Stimulated activated CD8-positive, alpha-beta memory T cell treated with anti-CD3 and anti-CD28 coated beads, Interleukin-7, amount 100 ng/mL, for 4 hours (primary cell): ENCODE measurements around the gene VAMP7.
"Not testable (repeated sequence)": the region's sequence is repeated elsewhere in the genome, so short reads cannot be mapped to it uniquely, and the experiment has no call there.

Experiments
- DNase-seq, 2 donors: peaks; one replicate each; pipeline ENCODE4 v3.0.0-alpha.2; 2020; ENCODE audit warnings: low read depth in 2 of 2

VAMP7 gene, protein sequence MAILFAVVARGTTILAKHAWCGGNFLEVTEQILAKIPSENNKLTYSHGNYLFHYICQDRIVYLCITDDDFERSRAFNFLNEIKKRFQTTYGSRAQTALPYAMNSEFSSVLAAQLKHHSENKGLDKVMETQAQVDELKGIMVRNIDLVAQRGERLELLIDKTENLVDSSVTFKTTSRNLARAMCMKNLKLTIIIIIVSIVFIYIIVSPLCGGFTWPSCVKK

DNA sequence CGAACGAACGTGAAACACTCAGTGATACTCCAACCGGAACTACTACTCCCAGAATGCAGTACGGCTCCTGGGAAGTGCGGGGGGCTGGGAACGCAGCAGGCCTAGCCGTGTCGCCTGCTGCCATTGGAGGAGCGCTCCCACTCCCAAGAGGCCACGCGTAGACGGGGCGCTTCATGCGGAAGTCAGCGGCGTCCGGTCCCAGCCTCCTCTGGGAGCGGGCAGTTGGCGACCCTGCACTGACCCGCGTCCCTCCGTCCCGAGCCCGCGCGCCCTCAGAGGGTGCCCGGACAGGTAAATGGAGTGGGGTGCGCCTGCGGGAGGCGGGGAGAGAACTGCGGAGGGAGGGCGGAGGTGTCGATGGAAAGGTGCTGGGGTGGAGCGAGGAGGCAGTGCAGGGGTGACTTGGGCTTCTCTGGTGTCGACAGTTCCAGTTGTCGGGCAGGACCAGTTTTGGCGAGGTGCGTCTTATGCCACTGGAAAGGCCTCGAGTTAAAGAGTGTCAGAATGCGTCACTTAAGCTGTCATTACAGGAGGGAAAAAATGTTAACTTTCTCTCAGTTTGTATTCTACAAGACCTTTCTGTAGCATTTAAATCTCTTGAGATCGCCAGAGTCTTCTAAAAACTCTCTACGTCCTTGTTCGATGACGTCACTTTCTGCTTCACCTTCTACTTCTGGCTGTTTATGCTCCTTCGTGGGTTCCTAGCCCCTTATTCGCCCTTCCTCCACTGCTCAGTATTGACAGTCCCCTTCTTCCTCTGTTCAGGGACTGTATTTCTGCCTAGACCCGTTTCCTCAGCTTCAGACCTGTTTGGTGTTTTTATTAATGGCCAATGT, at the start of gene VAMP7:
VAMP7 (plus strand) TSS at position 188 of the 836 bp plus-strand sequence. CDS start 8,122 bp downstream, outside the sequence.
- DNase-seq: peak; percentile 72 to 73

DNA sequence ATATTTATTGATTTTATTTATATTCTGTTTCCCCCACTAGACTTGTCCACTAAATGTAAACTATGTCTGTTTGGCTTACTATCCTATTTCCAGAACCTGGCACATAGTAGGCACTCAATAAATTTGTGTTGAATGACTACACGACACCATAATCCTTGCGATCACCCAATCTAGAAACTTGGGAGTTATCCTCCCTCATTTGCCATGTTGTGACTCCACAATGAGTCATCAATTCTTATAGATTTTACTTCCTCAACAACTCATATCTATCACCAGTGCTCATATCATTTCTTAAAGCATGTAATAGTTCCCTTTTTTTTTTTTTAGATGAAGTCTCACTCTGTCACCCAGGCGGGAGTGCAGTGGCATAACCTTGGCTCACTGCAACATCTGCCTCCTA, 39.9 kb upstream of the VAMP7 start:
- no peak for DNase-seq

DNA sequence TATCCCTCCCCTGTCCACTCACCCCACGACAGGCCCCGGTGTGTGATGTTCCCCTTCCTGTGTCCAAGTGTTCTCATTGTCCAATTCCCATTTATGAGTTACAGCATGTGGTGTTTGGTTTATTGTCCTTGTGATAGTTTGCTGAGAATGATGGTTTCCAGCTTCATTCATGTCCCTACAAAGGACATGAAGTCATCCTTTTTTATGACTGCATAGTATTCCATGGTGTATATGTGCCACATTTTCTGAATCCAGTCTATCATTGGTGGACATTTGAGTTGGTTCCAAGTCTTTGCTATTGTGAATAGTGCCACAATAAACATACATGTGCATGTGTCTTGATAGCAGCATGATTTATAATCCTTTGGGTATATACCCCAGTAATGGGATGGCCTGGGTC, 29.4 kb upstream of the VAMP7 start:
- not testable (repeated sequence) for DNase-seq

DNA sequence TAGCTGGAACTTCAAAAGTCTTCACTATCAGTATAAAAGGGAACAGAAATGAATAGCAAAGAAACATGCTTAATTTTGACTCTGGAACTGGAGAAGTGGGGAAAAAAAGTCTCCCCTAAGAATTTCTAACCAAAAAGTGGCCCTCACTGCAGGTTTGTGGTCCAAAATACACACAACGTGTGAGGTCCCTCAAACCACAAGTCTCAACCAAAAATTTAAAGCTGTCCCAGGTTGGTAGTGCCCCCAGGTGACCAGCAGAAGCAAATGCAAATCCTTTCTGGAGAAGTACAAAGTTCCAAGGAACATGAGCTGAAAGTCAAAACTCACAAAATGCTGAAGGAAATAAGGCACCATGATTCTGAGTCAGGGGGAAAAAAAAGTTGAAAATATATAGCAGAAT, 23.6 kb upstream of the VAMP7 start:
- DNase-seq: no peak

DNA sequence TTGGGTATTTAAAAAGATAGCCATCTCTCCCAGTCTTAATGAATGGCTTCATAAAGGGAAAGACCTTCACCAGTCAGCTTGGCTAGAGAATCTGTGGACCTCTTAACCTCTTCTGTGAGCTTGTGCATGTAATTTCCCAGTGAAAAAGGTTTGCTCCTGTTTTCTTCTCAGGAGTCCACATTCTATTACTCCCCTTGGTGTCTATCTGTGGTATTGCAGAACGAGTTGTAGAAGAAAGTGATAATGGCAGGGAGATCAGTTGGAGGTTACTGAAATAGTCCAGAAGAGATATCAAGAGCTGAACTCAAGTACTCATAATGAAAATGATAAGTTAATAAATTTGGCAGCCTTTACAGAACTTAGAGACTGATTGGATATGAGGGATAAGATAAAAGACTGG, 16.5 kb upstream of the VAMP7 start:
- no peak for DNase-seq

DNA sequence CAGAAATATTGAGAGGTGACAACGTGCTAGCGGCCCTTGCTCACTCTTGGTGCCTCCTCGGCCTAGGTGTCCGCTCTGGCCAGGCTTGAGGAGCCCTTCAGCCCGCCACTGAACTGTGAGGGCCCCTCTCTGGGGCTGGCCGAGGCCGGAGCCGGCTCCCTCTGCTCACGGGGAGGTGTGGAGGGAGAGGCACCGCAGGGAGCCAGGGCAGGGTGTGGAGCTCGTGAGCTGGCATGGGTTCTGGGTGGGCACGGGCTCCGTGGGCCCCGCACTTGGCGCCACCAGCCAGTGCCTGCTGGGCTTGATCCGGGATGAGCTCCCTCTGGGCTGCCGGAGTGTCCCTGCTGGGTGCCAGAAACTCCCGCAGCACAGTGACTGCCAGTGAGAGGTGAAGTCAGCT, 16.0 kb upstream of the VAMP7 start:
- no peak for DNase-seq

DNA sequence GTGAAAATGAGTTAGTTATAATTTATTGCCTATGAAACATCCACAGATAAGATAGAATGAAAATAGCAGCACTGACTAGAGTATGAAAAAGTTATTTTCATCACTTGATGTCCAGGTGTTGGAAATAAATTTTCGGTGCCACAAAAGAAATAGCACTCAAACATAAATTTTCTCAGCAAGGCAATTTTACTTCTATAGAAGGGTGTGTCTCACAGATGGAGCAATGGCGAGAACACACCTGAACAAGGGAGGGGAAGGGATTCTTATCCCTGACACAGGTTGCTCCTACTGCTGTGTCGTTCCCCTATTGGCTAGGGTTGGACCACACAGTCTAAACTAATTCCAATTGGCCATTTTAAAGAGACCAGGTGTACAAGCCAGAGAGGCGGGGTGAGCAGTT, 13.3 kb upstream of the VAMP7 start:
- no peak for DNase-seq

DNA sequence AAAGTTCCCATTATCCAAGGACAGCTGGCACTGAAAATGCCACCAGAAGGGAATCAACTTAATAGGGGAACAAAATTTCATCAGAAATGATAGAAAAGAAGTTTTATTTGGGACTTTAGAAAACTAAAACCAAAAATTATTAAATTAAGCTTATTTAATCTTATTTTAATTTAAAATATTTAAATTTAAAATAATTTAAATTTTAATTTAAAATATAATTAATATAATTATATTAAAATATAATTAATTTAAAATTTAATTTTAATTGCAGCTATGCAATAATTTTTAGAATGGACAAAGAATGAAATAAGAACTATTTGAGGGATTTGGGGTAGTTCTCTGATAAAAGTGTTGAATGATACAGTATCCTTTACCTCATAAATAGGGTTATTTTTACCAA, 10.2 kb upstream of the VAMP7 start:
- DNase-seq: no peak

DNA sequence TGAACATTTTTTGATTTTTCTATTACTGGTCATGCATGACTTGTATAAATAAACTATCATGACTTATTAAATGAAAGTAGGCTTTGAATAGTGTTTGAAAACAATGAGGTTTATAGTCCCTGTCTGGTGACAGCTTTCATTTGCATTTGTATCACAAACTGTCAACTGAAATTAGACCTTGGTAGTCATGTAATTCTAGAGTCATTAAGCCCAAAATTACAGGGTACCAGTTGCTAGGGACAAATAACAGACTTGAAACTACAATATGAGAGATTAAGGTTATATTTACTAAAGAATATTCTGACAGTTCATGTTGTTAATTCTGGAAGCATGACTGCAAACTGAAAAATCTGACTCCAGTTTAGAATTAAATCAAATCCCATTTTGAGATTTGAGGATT, 9.2 kb upstream of the VAMP7 start:
- no peak for DNase-seq

DNA sequence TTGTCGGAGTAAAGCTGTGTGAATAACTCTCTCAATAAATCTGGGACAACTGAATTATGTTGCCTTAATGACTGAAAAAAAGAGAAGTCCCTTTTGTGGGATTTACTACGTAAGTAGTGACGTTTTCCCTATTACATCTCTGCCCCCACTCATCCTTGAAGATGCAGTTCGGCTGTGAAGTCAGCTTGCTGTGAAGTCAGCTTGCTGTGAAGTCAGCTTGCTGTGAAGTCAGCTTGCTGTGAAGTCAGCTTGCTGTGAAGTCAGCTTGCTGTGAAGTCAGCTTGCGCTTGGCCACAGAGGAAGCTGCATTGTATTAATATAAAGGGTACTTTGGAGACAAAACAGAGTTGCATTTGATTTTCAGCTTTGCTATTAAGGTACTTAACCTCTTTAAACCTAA, 8.0 kb upstream of the VAMP7 start:
- DNase-seq: no peak

DNA sequence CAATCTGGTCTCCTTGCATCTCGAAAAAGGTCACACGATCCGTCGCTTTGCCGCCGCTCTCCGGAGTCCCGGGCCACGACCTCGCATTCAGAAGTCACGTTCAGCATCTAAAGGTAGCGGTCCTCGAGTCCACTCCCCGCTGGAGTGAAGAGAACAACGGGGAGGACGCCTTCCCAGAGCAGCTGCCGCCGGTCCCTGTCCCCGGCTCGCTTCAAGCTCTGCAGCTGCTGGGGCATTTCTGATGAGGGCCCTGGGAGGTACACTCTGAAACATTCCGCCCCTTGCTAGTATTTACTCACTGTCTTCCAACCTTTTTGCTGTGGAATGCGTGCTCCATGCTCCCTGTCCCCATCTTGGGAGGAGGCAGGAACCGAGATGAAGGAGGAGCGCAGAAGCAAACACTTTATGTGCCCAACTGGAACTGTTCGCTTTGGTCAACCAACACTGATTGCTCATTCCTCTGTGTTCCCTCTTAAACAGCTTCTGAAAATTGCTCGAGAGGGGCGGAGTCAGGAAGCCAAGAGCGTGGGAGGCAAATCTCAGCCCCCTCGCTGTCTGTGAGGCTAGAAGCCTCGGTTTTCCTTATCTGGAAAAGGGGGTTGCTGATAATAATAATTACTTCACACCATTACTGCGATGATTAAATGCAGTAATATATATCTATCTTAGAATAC, 6.4 kb upstream of the VAMP7 start:
- no peak for DNase-seq

DNA sequence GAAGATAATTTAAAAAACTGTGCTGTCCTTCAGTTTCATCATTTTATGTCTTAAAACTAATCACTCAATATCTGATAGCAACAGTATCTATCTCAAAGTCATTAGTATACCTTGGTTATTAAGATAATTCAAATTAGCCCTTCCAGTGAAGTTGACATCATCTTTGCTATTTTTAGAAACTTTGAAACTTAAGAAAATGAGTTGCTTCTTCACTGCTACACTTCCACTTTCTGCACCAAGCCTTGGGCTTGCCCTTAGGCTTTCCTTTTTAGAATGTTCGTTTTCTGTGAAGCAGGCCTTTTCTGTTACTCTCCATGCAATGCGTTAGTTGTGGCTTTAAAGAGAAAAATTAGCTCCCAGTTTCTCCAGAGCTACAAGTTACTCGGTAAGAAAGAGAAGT, 4.4 kb upstream of the VAMP7 start:
- DNase-seq: no peak

DNA sequence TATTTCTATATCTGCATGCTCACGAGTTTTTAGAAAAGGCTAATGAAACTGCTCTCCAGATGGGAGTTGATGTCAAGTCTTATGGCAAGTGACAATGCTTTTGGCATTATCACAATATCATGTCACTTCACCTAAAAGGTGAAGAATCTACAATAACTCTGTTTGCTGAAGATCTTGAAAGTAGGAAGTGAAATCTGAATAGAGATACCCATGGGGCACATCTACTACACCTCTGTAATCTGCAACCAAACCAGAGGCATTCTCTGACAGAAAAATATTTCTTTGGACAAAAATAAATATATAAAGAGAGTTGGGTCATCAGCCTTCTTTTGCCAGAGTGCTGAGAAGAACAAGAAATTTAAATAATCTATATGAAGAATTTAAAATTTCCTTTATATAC, 3.9 kb upstream of the VAMP7 start:
- no peak for DNase-seq

DNA sequence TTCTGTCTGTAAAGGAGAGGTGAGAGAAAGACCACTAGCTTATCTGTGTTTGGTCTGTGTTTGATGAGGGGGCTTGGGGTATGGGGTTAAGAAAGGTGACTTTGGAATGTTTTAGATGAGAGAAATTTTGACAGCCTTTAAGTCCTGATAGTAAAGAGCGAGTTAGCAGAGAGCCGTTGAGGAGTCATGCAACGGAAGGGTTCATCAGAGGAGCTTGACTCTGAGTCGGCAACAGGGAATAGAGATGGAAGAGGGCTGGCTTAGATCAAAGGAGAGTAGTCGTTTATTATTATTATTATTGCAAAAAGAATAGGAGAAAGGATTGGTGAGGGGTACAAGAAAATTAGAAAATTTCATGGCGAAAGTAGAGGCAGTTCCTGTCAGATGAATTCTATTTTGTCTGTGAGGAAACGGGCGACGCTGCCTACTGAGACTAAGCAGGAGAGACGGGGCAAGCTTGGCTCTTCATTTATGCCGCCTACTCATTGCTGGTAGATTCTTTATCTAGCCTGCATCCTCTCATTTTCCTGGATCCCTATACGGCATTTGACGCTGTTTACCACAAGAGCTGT, 473 bp upstream of the VAMP7 start:
- no peak for DNase-seq

DNA sequence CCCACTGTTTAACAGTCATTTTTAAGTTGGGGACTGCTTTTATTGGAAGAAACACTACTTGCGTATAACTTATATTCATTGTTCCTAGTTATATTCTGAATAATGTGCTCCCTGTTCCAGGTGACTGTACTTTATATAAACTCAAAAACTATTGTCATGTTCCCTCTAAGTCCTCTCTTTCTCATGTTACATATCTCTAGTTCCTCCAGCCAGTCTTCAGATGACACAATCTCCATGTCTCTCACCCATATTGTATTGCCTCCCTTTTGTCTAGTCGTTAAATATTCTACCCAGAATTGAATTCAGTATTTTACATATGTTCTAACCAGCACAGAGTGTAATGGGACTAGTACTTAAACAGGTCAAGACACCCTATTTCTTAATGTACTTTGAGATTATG, 5.3 kb downstream of the VAMP7 start:
- no peak for DNase-seq

DNA sequence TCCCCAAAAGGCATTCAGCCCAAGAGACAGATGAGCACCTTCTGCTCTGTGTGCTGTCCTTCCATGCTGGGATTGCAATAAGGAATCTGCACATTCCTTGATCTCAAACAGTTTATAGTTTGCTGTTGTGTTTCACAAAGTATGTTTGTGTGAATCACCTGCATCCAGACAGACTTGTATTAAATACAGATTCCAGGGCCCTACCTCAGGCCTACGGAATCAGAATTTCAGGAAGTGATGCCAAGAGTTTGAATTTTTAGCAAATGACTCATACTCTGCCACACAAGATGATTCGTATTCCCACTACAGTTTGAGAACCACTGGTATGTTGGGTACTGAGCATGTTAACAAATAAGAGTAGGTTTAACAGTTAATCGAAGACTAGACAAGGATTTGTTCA, 7.0 kb downstream of the VAMP7 start:
- no peak for DNase-seq

DNA sequence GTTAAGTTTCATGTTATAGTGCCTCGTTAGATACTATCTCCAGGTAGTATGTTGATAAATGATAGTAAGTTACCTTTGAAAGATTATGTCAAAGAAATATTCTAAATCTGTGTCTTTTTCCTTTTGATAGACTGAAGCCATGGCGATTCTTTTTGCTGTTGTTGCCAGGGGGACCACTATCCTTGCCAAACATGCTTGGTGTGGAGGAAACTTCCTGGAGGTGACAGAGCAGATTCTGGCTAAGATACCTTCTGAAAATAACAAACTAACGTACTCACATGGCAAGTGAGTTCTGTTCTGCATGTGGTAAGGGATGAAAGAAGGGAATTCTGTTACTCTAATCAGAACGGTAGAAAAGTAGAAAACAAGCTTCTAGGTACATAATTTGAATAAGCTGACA, 8.2 kb downstream of the VAMP7 start:
- no peak for DNase-seq

DNA sequence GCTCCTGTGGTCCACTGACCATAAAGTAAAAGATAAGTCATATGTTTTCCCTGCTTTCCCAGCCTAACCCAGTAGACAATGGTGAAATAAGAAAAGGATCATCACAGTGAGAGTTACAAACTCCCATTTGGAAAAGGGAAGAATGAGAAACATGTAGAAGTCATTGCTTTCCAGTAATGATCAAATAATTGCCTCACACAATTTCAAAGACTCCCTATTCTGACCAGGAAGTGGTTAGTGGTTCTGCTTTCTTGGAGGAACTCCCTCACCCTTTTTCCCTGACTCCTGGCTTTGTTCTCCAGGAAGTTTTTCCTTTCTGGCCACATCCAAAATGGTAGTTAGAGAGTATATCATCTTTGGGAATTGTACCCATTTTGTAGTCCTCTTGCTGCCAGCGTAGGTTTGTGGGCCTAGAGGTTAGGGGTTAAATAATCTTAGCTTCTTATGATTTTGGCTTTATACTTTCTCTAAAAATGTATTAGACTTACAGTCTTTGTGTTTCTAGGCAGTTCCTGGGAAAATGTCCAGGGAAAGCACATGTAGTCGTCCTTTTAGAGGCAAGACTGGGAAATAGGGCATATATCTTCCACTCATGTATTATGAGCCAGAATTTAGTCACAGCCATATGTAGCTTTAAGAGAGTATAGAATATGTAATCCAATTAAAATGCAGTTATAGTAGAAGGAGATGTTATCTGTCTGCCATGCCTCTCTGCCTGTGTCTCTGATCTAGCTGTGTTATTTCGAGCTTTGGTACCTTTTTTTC, 10.5 kb downstream of the VAMP7 start:
- DNase-seq: no peak

DNA sequence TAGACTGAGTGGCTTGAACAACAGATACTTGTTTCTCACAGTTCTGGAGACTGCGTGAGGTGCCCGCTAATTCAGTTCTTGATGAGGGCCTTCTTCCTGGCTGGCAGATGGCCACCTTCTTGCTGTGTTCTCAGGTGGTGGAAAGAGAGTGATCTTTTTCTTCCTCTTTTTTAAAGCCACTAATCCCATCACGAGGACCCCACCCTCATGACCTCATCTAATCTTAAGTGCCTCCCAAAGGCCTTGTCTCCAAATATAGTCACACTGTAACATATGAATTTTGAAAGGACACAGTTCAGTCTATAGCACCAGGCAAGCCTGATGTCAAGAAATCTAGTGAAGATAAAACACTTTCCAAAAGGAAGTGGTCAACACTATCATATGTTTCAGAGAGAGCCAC, 12.4 kb downstream of the VAMP7 start:
- DNase-seq: no peak

DNA sequence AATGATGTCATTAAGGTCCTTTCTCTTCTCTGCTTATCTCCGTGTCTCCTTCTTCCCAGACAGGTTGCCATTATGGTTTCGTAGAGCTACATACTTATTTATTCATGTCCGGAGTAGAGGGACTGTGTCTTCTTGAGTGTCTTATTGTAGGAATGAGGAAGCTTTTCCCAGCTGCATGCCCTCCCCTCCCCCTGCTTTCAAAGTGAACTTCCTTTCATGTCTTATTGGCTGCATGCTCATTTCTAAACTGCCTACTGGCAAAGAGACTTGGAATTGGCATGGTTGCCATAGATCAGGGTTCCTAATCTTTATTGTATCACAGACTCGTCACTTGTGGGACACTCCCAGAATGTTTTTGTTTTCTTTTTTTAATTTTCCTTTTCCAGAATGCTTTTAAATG, 15.4 kb downstream of the VAMP7 start:
- no peak for DNase-seq

DNA sequence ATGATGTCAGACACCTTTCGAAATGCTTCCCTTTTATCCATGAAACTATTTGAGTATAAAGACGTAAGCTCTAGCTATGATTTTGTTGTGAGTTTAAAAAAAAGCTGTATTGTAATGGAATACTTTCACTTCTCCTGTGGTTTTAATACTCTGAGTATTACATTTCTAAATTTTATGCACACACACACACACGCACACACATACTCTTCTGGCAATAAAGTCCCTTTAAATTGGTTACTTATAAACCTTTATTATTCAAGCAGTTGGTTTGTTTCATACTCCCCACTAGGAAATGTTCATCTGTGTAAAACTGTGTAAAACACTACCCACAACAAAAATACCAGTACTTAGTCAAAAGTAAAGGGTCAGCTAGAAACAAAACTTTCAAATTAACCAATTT, 18.2 kb downstream of the VAMP7 start:
- no peak for DNase-seq

DNA sequence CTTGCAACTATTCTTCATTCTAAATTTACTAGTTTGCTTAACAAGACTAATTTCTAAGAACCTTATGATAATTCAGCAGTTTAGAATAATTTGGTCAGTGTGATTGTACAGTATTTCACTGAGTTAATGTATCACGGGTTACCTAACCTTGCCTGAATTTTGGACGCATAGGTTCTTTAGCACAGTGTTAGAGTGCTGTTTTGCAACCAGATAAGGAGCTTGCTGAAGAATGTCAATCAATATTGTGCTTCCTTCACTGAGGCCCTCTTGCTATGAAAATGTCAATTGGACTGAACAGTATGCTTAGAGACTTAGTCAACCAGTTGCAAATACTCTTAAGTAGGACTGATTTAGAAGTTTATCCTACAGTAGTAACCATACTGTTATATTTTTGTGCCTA, 19.6 kb downstream of the VAMP7 start:
- no peak for DNase-seq
